22Rv1 (cell line): Measurements from ENCODE around the gene LDB3.

Source experiments
- CTCF ChIP-seq: fragments of 450-650 bp; IDR thresholded peaks from 2 replicates; pipeline ENCODE4 v1.5.1; 2017; ENCODE audit warnings: mild to moderate bottlenecking
- ZFX ChIP-seq: fragments of 450-650 bp; IDR thresholded peaks from 2 replicates; pipeline ENCODE4 v1.6.1; 2017; ENCODE audit warnings: antibody characterized with exemption, borderline replicate concordance

- TF ChIP-seq CTCF (no peak), ZFX (no peak)
Observed at GRCh38 chr10:86693275-86693674, 25.0 kb downstream of the LDB3 start.
